HG03521 (cell line): ENCODE data around the gene STX2.
"Not testable (repeated sequence)": the region's sequence is repeated elsewhere in the genome, so short reads cannot be mapped to it uniquely, and the experiment has no call there.

Experiments used
- ATAC-seq: cut with Tn5 transposase; IDR thresholded peaks from one replicate; pipeline ENCODE4 v1.9.1; 2021; ENCODE audit warnings: mild to moderate bottlenecking, moderate library complexity; ENCODE audit not compliant: unreplicated experiment

Gene STX2

GRCh38 chr12:130838951-130839769 lies at the start of gene STX2:
STX2 (minus strand) TSS chr12:130839250; CDS start chr12:130839099, 151 bp downstream.
- peak; percentile 82 for ATAC-seq

- not testable (repeated sequence) for ATAC-seq
Observed at GRCh38 chr12:130887190-130887589, 48.1 kb upstream of the STX2 start.

GRCh38 chr12:130881548-130881947 lies 42.5 kb upstream of the STX2 start:
- ATAC-seq = no peak

GRCh38 chr12:130881046-130881445 lies 42.0 kb upstream of the STX2 start:
- ATAC-seq = no peak

- no peak for ATAC-seq
Observed at GRCh38 chr12:130880411-130880885, 41.4 kb upstream of the STX2 start.

- ATAC-seq = no peak
Observed at GRCh38 chr12:130879781-130880389, 40.8 kb upstream of the STX2 start.

- peak; percentile 83 for ATAC-seq
Observed at GRCh38 chr12:130879212-130879686, 40.2 kb upstream of the STX2 start.

GRCh38 chr12:130878193-130879185 lies 39.4 kb upstream of the STX2 start:
- ATAC-seq = no peak

GRCh38 chr12:130877333-130877732 lies 38.3 kb upstream of the STX2 start:
- no peak for ATAC-seq

- ATAC-seq = no peak
Observed at GRCh38 chr12:130876758-130877157, 37.7 kb upstream of the STX2 start.

GRCh38 chr12:130876297-130876696 lies 37.2 kb upstream of the STX2 start:
- no peak for ATAC-seq

GRCh38 chr12:130875708-130876107 lies 36.7 kb upstream of the STX2 start:
- ATAC-seq = not testable (repeated sequence)

- no peak for ATAC-seq
Observed at GRCh38 chr12:130875193-130875592, 36.1 kb upstream of the STX2 start.

- no peak for ATAC-seq
Observed at GRCh38 chr12:130874696-130875095, 35.6 kb upstream of the STX2 start.

GRCh38 chr12:130873825-130874224 lies 34.8 kb upstream of the STX2 start:
- no peak for ATAC-seq

GRCh38 chr12:130873106-130873795 lies 34.2 kb upstream of the STX2 start:
- no peak for ATAC-seq

- peak; percentile 30 for ATAC-seq
Observed at GRCh38 chr12:130872179-130873096, 33.4 kb upstream of the STX2 start.

GRCh38 chr12:130871286-130872178 lies 32.5 kb upstream of the STX2 start, which contains the start of gene RAN:
RAN (plus strand) TSS chr12:130872066; CDS start chr12:130872594, 528 bp downstream.
- peak; percentile 82 for ATAC-seq
